ENCODE results near the gene GREM2.

GREM2 gene

GRCh38 chr1:240611619-240612480 lies at the start of gene GREM2:
Gene GREM2, minus strand, starts transcription at chr1:240612155. Its CDS starts 118,680 bp downstream, at chr1:240493475.
- in situ Hi-C loops (cut with MboI; ENCODE audit: low pct_unique_long_range_greater_than_20kb, low sequenced_read_pairs, unreplicated experiment), result no loop called here
- peak; percentile 62 for DNase-seq (ENCODE audit: low spot score)
- no peak for TF ChIP-seq CTCF (IDR thresholded peaks at IDR 0.05; ENCODE audit: extremely low read depth, insufficient read depth, missing control alignments)

- DNase-seq (ENCODE audit: low spot score), result no peak
- in situ Hi-C loops (cut with MboI; ENCODE audit: low pct_unique_long_range_greater_than_20kb, low sequenced_read_pairs, unreplicated experiment), result no loop called here
- TF ChIP-seq CTCF (IDR thresholded peaks at IDR 0.05; ENCODE audit: extremely low read depth, insufficient read depth, missing control alignments), result no peak
Measured at GRCh38 chr1:240658312-240658960, 46.5 kb upstream of the GREM2 start.

- DNase-seq (ENCODE audit: low spot score), result no peak
- in situ Hi-C loops (cut with MboI; ENCODE audit: low pct_unique_long_range_greater_than_20kb, low sequenced_read_pairs, unreplicated experiment), result no loop called here
- no peak for TF ChIP-seq CTCF (IDR thresholded peaks at IDR 0.05; ENCODE audit: extremely low read depth, insufficient read depth, missing control alignments)
Measured at GRCh38 chr1:240656531-240656930, 44.6 kb upstream of the GREM2 start.

GRCh38 chr1:240652961-240653409 lies 41.0 kb upstream of the GREM2 start:
- DNase-seq (ENCODE audit: low spot score), result no peak
- in situ Hi-C loops (cut with MboI; ENCODE audit: low pct_unique_long_range_greater_than_20kb, low sequenced_read_pairs, unreplicated experiment), result no loop called here
- no peak for TF ChIP-seq CTCF (IDR thresholded peaks at IDR 0.05; ENCODE audit: extremely low read depth, insufficient read depth, missing control alignments)

GRCh38 chr1:240652549-240652948 lies 40.6 kb upstream of the GREM2 start:
- no peak for DNase-seq (ENCODE audit: low spot score)
- in situ Hi-C loops (cut with MboI; ENCODE audit: low pct_unique_long_range_greater_than_20kb, low sequenced_read_pairs, unreplicated experiment), result no loop called here
- no peak for TF ChIP-seq CTCF (IDR thresholded peaks at IDR 0.05; ENCODE audit: extremely low read depth, insufficient read depth, missing control alignments)

GRCh38 chr1:240650877-240651276 lies 38.9 kb upstream of the GREM2 start:
- no peak for DNase-seq (ENCODE audit: low spot score)
- no peak for TF ChIP-seq CTCF (IDR thresholded peaks at IDR 0.05; ENCODE audit: extremely low read depth, insufficient read depth, missing control alignments)
- in situ Hi-C loops (cut with MboI; ENCODE audit: low pct_unique_long_range_greater_than_20kb, low sequenced_read_pairs, unreplicated experiment), result no loop called here

Measured in GM13977 (cell line).